Tibial artery (tissue), 4 donors: ENCODE results near the gene VSIR.

ENCODE experiments used
- DNase-seq, 2 donors: peaks; one replicate each; pipeline ENCODE4 v3.0.0-alpha.2; 2019
- H3K27ac ChIP-seq, 2 donors: fragments of 200-600 bp; sonication (generic) in 1 of 2; 1 replicate in 1 of 2; 2 replicates in 1 of 2; pipeline ENCODE4 v1.5.1; 2018 to 2019; ENCODE audit warnings: mild to moderate bottlenecking in 1 of 2
- H3K27me3 ChIP-seq, 2 donors: fragments of 200-600 bp; sonication (generic) in 1 of 2; one replicate each; pipeline versions ENCODE4 v1.5.1 to v1.6.0; 2016 to 2019
- H3K36me3 ChIP-seq, 3 donors: fragments of 200-600 bp; sonication (generic) in 2 of 3; one replicate each; pipeline ENCODE4 v1.5.1; 2016 to 2019; ENCODE audit warnings: mild to moderate bottlenecking in 2 of 3
- H3K4me1 ChIP-seq, 4 donors: fragments of 200-600 bp; sonication (generic) in 2 of 4; 1 replicate in 3 of 4; 2 replicates in 1 of 4; pipeline ENCODE4 v1.5.1; 2016 to 2019
- H3K4me3 ChIP-seq, 2 donors: fragments of 200-600 bp; sonication (generic) in 1 of 2; 1 replicate in 1 of 2; 2 replicates in 1 of 2; pipeline ENCODE4 v1.5.1; 2018 to 2019; ENCODE audit warnings: mild to moderate bottlenecking in 2 of 2
- H3K9me3 ChIP-seq, 3 donors: fragments of 200-600 bp; sonication (generic) in 1 of 3; one replicate each; pipeline ENCODE4 v1.5.1; 2016 to 2019
- intact Hi-C: fragments of 100-400 bp; cut with DNase I; formaldehyde crosslinking; loops from one replicate; pipeline ENCODE4 v1.15.0; 2023; ENCODE audit warnings: low total_unique reads
- TF ChIP-seq, protein P1 (sequence below), 2 experiments: fragments of 200-600 bp in 1 of 2; fragments of 450-650 bp in 1 of 2; IDR thresholded peaks; one replicate each; pipeline ENCODE4 v1.5.1; 2017 to 2019; ENCODE audit warnings: antibody characterized with exemption in 2 of 2, mild to moderate bottlenecking in 1 of 2, moderate library complexity in 1 of 2

The VSIR gene

DNA sequence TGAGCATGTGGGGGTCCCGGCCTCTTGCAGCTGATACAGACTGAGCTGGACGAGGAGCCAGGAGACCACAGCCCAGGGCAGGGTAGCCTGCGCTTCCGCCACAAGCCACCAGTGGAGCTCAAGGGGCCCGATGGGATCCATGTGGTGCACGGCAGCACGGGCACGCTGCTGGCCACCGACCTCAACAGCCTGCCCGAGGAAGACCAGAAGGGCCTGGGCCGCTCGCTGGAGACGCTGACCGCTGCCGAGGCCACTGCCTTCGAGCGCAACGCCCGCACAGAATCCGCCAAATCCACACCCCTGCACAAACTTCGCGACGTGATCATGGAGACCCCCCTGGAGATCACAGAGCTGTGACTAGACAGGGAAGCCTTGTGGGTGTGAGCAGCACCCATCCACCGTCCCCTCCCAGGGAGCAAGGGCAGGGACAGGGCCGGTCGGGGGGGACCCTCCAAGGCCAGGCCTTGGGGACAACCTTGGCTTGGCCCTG, 41.6 kb upstream of the VSIR start:
- TF ChIP-seq, protein P1, sequence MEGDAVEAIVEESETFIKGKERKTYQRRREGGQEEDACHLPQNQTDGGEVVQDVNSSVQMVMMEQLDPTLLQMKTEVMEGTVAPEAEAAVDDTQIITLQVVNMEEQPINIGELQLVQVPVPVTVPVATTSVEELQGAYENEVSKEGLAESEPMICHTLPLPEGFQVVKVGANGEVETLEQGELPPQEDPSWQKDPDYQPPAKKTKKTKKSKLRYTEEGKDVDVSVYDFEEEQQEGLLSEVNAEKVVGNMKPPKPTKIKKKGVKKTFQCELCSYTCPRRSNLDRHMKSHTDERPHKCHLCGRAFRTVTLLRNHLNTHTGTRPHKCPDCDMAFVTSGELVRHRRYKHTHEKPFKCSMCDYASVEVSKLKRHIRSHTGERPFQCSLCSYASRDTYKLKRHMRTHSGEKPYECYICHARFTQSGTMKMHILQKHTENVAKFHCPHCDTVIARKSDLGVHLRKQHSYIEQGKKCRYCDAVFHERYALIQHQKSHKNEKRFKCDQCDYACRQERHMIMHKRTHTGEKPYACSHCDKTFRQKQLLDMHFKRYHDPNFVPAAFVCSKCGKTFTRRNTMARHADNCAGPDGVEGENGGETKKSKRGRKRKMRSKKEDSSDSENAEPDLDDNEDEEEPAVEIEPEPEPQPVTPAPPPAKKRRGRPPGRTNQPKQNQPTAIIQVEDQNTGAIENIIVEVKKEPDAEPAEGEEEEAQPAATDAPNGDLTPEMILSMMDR (IDR thresholded peaks at IDR 0.05), result no peak
- intact Hi-C loops, result loop anchor here (5.0 kb wide), 3 partner anchors 113 to 498 kb away; partner anchors contain the start of gene SLC29A3
- H3K4me3 ChIP-seq, result no peak overlapping the region

DNA sequence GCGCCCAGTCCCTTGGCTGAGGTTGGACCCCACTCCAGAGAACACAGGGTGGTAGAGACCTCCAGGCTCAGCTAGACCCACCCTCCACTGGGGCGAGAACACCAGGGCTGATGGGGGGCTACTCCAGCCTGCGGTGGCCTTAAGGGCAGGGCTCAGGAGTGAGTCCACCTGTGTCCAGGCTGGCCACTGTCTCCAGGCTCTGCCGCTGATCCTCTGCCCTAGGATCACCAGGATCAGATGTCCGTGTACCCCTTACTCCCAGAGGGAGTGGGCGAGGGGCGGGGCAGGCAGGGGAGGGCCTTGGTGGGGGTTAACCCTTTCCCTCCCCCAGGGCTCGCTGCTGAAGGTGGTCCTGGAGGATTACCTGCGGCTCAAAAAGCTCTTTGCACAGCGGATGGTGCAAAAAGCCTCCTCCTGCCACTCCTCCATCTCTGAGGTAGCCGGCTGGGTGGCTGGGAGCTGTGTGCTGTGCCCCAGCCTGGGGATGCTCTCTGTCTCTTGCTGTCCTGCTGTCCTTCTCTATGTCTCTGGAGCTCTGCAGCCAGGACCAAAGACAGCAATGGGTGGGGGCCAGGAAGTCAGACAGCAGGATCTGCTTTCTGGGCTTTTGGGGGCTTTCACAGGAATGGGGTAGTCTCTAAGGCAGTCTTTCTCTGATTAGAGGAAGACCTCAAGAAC, 39.7 kb upstream of the VSIR start:
- peaks cover 27 to 33% (median 33%) of the 10 kb centered on the region in 3 donors for H3K36me3 ChIP-seq
- DNase-seq, result no peak
- TF ChIP-seq, protein P1 (IDR thresholded peaks at IDR 0.05), result no peak
- H3K27ac ChIP-seq, result no peak overlapping the region
- no peak overlapping the region for H3K4me3 ChIP-seq
- intact Hi-C loops, result loop anchor here (5.0 kb wide), 3 partner anchors 111 to 496 kb away; partner anchors contain the start of gene SLC29A3
- H3K4me1 ChIP-seq, result peaks cover 0 to 4% (median 0%) of the 10 kb centered on the region in 4 donors
- no peaks in the 10 kb centered on the region for H3K9me3 ChIP-seq
- H3K27me3 ChIP-seq, result peaks cover 0 to 5% of the 10 kb centered on the region in 2 donors

More for the DNA sequence above, 41.6 kb upstream of the VSIR start:
- no peak for DNase-seq
- H3K4me1 ChIP-seq, result peaks cover 0 to 5% (median 0%) of the 10 kb centered on the region in 4 donors
- H3K27me3 ChIP-seq, result peaks cover 0 to 5% of the 10 kb centered on the region in 2 donors
- no peak overlapping the region for H3K27ac ChIP-seq
- H3K9me3 ChIP-seq, result no peaks in the 10 kb centered on the region
- peaks cover 46 to 53% (median 52%) of the 10 kb centered on the region in 3 donors for H3K36me3 ChIP-seq

DNA sequence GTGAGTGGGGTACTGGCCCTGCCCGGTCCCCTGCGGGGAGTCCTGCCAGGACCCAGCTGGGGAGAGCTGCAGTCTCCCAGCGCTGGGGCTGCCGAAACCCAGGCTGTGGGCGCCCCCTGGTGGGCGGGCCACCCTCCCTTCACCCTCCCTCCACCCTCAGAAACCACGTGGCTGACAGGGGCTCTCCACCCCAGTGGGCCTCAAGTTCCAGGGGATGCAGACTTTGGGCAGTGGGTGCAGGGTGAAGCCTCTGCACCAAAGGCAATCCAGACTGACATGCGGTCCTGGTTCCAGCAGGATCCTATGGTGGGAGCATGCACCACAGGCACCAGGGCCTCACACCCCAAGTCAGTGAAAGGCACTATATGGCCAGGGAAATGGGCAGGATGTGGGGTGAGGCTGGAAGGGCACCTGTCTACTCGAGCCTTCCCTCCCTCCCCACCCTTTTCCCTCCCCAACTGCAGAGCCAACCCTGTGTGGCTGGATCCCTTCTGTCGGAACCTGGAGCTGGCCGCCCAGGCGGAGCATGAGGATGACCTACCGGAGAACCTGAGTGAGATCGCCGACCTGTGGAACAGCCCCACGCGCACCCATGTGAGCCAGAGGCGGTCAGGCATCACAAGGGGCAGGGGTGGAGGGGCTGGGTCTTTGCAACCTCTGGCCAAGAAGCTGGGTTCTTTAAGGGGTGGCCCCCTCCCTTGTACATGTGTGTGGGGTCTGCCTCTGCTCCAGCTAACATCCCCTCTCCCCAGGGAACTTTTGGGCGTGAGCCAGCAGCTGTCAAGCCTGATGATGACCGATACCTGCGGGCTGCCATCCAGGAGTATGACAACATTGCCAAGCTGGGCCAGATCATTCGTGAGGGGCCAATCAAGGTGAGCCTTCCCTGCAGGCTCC, 38.9 kb upstream of the VSIR start:
- no peaks in the 10 kb centered on the region for H3K4me1 ChIP-seq
- no peak overlapping the region for H3K27ac ChIP-seq
- TF ChIP-seq, protein P1 (IDR thresholded peaks at IDR 0.05), result peak; percentile 87

DNA sequence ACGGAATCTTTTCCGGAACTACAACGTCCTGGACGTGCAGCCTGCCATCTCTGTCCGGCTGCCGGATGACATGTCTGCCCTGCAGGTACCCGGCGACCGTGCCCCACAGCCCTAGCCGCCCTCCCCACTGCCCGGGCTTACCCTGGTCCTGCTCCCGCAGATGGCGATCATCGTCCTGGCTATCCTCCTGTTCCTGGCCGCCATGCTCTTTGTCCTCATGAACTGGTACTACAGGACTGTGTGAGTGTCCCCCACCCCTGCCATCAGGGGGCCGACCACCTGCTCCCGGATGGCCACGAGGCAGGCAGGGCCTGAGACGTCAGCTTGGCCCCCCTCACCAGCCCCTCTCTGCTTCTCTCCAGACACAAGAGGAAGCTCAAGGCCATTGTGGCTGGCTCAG, 38.0 kb upstream of the VSIR start:
- Histone ChIP-seq H3K27me3 (peaks cover 0 to 5% of the 10 kb centered on the region in 2 donors), H3K9me3 (no peaks in the 10 kb centered on the region), H3K36me3 (peaks cover 10 to 16% (median 16%) of the 10 kb centered on the region in 3 donors), H3K4me1 (no peaks in the 10 kb centered on the region), H3K4me3 (no peak overlapping the region), H3K27ac (no peak overlapping the region)
- no peak for DNase-seq
- TF ChIP-seq, protein P1 (IDR thresholded peaks at IDR 0.05), result no peak
- intact Hi-C loops, result loop anchor here (5.0 kb wide), 3 partner anchors 109 to 494 kb away; partner anchors contain the start of gene SLC29A3

More for the DNA sequence above, 38.9 kb upstream of the VSIR start:
- peak in 1 of 2 donors; percentile 77 for DNase-seq
- peaks cover 19 to 26% (median 25%) of the 10 kb centered on the region in 3 donors for H3K36me3 ChIP-seq
- H3K9me3 ChIP-seq, result no peaks in the 10 kb centered on the region
- intact Hi-C loops, result loop anchor here (5.0 kb wide), 3 partner anchors 110 to 495 kb away; partner anchors contain the start of gene SLC29A3
- H3K27me3 ChIP-seq, result peaks cover 0 to 5% of the 10 kb centered on the region in 2 donors
- no peak overlapping the region for H3K4me3 ChIP-seq

DNA sequence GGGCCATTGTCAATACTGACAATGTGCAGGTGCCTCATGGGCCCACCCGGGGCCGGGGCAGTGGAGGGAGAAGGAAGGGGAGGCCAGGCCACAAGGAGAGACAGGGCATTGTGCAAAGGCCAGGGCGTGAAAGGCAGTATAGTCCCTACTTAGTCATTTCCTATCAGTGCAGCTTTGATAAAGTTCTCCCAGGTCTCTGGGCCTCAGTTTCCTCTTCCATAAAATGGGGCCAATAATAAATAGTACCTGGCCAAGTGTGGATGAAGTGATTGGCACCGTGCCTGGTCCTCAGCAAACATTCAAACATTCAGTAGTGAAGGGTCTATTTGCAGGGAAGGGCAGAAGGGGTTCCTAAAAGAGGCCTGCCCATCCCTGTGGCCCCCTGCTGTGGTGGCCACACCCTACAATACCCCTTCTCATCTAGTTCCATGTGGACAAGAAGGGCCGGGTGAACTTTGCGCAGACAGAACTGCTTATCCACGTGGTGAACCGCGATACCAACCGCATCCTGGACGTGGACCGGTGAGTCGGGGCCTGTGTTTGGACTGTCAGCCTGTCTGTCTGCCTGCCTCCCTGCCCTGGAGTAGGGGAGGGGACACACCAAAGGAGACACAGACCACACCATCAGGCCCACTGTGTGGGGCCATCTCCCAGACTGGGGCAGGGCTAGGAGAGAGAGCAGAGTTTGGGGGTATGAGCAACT, 36.9 kb upstream of the VSIR start:
- Histone ChIP-seq H3K4me1 (peaks cover 0 to 7% (median 3%) of the 10 kb centered on the region in 4 donors), H3K4me3 (no peak overlapping the region), H3K27ac (no peak overlapping the region), H3K27me3 (peaks cover 0 to 5% of the 10 kb centered on the region in 2 donors), H3K9me3 (no peaks in the 10 kb centered on the region), H3K36me3 (peaks cover 0 to 5% (median 5%) of the 10 kb centered on the region in 3 donors)
- no peak for DNase-seq
- TF ChIP-seq, protein P1 (IDR thresholded peaks at IDR 0.05), result no peak
- intact Hi-C loops, result loop anchor here (5.0 kb wide), 3 partner anchors 108 to 493 kb away; partner anchors contain the start of gene SLC29A3
